UCSD-AML1 (cell line): ENCODE data around the gene SLPI.
A peak's percentile ranks its signal among the peaks of the same experiment; 100 is the strongest.

ENCODE experiments used
- DNase-seq: peaks from one replicate; lab custom pipeline; 2025; ENCODE audit not compliant: unreplicated experiment; lab: John Stamatoyannopoulos, UW

The SLPI gene

GRCh38 chr20:45279992-45280391, 25.6 kb upstream of the SLPI start:
- DNase-seq, result no peak

DNA sequence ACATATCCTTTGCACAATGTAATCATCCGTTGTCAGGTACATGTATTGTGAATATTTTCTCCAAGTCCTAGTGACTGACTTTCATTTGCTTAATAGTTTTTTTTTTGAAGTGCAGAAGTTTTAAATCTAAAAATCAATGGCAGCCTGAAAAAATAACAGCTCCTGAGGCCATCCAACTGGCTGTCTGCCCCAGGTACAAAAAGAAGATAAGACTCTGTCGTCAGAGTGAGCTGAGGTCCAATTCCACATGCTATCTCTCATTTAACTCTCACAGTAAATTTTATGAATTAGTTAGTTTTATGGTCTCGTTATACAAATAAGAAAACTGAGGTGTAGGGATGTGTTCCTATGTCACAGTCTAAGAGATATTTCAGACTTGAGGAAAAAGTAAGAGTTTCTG, 21.0 kb upstream of the SLPI start:
- no peak for DNase-seq

DNA sequence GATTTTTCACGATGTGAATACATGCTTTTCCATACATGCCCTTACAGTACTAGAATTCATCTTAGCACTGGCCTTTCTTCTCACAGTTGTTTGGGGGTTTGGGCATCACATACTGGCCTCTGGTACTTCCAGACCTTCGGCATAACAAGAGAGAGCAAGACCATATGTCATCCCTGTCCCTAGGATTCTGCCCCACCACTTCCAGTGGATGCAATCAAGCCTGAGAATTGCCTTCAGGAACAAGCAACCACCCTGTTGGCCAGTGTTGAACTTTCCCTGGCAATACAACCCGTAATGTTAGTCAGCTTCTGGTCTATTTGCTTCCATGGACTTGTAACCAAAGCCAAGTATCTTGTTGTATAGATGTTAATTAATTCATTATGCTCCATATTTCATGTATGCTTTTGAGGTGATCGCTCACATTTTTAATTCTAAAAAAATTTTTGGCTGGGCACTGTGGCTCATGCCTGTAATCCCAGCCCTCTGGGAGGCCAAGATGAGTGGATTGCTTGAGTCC, 15.4 kb upstream of the SLPI start:
- DNase-seq, result no peak

- no peak for DNase-seq
Observed at GRCh38 chr20:45269056-45269455, 14.7 kb upstream of the SLPI start.

- no peak for DNase-seq
Observed at GRCh38 chr20:45268531-45268930, 14.2 kb upstream of the SLPI start.

DNA sequence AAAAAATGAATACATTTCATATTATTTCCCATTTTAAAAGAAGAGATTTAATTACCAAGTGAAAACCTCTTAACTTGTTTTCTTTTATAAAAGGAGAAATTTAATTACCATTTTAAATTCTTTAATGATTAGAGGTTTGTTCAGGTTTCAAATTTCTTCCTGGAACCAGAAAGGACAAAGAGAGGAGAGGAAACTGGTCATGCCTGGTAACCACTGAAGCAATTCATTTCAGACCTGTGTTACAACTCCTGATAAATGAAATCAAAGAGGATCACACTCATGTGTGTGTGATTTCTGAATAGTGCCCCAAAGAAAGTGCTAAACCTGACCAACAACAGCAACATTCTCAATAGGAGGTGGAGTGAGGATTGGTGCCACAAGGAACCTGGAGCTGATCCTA, 12.6 kb upstream of the SLPI start:
- DNase-seq, result no peak

DNA sequence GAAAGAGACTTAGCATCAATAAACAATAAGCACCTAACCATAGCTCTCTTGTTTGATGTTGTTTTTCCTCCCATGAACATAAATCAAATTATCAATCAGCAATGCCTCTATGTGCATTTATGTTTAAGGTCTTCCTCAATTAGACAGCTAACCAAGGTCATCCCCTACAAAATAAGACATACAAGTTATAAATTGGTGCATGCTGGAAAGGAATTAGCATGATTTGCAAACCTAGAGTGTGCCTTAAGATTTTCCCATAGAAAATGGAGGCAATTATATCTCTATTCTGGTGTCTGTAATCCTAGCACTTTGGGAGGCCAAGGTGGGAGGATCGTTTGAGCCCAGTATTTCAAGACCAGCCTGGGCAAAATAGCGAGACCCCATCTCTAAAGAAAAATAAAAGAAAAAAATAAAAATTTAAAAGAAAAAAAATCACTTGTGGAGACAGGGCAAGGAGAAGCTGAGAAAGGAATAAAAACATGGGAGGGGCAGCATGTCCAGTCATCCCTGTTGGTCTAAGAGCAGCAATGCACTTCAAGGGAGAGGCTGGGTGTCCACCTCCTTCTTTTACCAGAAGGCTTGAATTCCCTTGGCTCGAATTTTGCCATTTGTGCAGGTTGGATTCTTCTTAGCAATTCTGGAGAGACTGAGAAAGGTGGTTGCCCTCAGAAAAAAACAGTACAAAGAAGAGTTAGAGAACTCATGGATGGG, 9.3 kb upstream of the SLPI start:
- no peak for DNase-seq

GRCh38 chr20:45258664-45259063, 4.3 kb upstream of the SLPI start:
- no peak for DNase-seq

DNA sequence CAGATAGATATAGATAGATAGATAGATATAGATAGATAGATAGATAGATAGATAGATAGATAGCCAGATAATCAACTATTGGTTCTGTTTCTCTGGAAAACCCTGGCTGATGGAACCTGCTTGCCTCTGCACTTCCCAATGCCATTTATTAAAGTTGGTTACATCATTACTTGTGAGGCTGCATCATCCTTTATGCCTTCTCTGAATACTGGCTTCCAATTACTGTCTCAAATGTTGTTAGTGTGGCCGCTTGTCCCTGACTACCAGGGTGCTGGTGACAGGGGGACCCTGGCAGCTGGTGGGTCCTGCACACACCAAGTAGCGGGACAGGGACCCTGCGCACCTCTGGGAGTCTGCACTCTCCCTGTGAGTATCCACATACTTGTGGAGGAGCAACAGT, 3.9 kb upstream of the SLPI start:
- no peak for DNase-seq

DNA sequence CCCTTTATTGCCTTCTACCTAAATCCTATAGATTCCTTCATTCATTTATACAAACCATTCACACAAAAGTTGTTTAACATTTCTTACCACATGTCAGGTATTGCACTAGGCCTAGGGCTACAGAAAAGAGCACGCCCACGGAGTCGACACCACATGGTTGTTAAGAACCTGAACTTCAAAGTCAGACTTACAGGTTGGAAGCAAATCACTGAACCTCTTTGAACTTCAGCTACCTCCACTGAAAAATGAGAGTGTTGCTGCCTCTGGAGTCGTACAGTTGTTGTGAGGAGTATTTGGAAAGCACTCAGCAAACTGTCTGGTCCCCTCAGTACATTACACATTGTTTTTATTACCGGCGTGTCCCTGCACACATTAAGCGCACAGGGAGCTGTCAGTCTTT, 3.3 kb upstream of the SLPI start:
- DNase-seq, result no peak

DNA sequence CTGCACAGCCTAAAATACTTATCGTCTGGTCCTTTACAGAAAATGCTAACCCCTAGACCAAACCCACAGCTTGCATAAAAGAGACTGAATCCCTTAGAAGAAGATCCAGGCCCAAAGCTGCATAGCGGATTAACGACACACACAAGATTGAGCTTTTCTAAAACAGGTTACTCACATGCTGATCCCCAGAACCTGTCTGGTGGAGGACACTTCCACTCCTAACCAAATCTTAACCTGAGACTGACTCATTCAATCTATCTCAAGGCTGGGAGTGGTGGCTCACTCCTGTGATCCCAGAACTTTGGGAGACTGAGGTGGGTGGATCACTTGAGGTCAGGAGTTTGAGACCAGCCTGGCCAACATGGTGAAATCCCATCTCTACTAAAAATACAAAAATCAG, 2.8 kb upstream of the SLPI start:
- DNase-seq, result no peak

DNA sequence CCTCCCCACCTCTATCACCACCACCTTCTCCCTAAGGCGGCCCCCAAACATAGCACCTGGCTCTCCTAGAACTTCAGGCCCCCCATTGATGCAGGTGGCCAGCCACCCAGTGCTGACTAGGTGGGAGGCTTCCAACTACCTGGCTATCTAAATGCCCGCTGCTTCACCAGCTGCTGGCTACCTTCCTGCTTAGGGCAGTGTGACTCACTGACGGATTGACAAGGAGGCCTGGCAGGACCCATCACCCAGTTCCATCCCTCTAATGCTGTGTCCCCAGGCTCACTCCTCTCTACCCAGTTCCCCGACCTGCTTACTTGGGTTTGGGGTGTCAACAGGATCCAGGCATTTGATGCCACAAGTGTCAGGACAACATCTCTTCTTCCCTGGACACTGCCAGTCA, 1.1 kb downstream of the SLPI start:
- DNase-seq, result no peak

DNA sequence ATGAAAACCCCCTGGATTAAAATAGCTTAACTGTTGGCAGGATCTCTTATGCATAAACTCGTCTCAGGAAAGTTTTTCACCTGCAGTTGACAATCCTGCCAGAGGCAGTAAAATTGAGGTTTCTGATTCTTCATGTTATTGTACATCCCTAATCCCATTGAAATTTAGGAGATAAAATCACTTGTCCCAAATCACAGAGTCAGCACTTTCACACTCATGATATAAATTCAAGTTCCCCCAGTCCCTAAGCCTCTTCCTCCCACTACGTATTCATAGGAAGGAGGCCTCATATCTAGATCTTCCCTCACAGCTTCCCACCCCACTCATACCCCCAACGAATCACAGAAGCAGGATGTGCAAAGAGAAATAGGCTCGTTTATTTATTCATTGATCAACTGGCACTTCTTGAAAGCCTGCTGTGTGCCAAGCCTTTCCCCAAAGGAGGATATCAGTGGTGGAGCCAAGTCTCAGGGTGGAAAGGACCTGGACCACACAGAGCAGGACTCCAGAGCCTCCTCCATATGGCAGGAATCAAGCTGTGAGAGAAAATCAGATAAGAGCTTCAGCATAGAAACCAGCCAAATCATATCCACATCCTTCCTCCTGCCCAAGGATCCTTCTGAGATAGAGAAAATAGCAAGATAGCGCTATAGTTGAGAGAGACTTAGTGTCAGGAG, 2.3 kb downstream of the SLPI start:
- no peak for DNase-seq

DNA sequence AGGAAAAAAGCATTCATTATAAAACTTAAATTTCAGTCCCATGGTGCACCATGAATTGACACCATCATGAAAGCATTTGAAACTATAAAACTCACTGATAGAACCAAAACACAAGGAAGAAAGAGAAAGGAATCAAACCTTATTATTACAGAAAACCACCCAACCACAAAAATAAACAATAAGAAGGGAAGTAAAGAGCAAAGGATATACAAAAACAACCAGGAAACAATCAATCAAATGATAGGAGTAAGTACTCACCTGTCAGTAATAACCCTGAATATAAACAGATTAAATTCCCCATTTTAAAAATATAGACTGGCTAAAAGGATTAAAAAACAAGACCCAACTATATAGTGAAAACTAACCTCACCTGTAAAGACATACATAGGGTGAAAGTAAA, 5.8 kb downstream of the SLPI start:
- no peak for DNase-seq

DNA sequence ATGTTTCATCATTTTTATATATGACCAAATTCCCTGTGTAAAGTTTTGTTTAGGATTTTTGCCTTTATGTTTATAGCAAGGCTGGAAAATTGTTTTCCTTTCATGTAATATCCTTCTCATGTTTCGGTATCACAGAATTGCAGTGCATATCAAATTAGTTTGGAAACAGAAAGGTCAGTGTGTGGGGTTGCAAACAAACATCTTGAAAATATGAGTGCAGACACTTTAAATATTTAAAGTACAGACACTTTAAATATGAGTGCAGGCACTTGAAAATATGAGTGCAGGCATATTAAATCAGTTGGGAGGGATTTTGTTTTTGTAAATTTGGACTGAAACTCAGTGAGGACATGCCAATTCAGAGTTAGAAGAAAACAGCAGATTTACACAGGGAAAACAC, 6.5 kb downstream of the SLPI start:
- no peak for DNase-seq

- DNase-seq, result no peak
Observed at GRCh38 chr20:45246109-45246508, 8.3 kb downstream of the SLPI start.

DNA sequence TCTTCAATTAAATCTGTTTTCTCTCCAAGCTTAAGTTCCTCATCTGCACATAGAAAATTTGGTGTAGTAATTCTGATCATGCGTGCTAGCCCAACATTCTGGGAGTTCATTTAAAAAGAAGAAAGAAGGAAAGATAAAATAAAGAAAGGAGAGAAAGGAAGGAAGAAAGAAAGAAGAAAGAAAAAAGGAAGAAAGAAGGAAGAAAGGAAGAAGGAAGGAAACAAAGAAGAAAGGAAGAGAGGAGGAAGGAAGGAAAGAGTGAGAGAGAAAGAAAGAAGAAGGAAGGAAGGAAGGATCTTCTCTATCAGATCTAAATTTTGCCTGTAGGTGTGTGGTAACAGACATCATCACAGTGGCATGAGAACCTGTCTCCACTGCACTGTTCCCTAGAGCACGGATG, 16.2 kb downstream of the SLPI start:
- DNase-seq, result no peak

DNA sequence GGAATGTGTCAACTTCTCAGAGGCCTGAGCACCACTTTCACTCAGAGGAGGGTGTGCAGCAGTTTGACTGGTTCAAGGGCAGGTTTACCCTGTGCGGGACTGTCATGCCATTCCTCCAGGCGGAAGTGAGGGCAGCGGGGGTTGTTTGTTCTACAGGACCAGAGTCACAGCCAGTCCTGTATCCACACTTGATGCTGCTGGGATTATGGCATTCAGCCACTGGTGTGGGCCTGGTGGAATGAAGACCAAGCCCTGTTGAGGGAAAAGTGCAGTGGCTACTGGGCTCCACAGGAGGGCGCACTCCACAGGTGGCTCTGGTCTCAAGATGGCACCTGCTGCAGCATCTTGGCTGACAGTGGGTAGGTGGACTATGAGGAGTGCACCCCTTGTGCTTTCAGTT, 18.4 kb downstream of the SLPI start:
- DNase-seq, result no peak

- DNase-seq, result no peak
Observed at GRCh38 chr20:45230631-45231030, 23.7 kb downstream of the SLPI start.

- peak; percentile 25 for DNase-seq
Observed at GRCh38 chr20:45229264-45230056, 24.9 kb downstream of the SLPI start.

DNA sequence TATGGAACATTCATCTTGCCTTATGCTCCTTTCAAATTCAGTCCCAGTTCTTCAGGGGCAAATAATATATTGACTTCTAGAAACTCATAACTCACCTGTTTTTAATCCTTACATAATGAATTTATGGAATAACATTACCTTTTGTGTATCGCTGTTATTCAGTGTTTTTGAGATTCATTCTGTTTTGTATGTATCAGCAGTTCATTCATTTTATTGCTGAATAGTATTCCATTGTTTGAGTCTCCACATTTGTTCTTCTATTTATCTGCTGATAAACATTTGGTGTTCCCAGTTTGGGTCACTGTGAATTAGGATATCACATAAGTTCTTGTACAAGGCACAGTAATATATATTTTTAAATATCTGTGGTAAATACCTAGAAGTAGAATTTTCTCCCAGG, 28.1 kb downstream of the SLPI start:
- DNase-seq, result no peak

- no peak for DNase-seq
Observed at GRCh38 chr20:45223136-45223535, 31.2 kb downstream of the SLPI start.
